SK-N-MC (cell line): ENCODE measurements around the gene ADK.

Source experiments
- DNase-seq: peaks from one replicate; pipeline ENCODE4 v3.0.0-alpha.2; 2011; ENCODE audit warnings: low read depth, low spot score
- H3K27ac ChIP-seq: fragments of 200-600 bp; sonication (generic); 2 replicates; pipeline ENCODE4 v1.5.1; 2016; ENCODE audit warnings: mixed run types
- H3K36me3 ChIP-seq: fragments of 200-600 bp; sonication (generic); 2 replicates; pipeline ENCODE4 v1.6.1; 2017; ENCODE audit warnings: antibody characterized with exemption, low read length, mixed read lengths; ENCODE audit not compliant: insufficient read depth
- H3K4me3 ChIP-seq: fragments of 200-600 bp; sonication (generic); 2 replicates; pipeline ENCODE4 v1.5.1; 2016
- H3K9ac ChIP-seq: fragments of 200-600 bp; sonication (generic); 2 replicates; pipeline ENCODE4 v1.8.0; 2017; ENCODE audit warnings: mixed run types, mixed read lengths; ENCODE audit not compliant: insufficient read length
- H3K9me3 ChIP-seq: fragments of 200-600 bp; sonication (generic); 2 replicates; pipeline ENCODE4 v1.6.1; 2017; ENCODE audit warnings: low read depth, mild to moderate bottlenecking, antibody characterized with exemption, low read length, moderate library complexity, mixed read lengths
- EZH2 ChIP-seq: fragments of 200-600 bp; sonication (generic); IDR thresholded peaks from one replicate; pipeline ENCODE4 v1.6.1; 2017; ENCODE audit warnings: antibody characterized with exemption
- FOXP2 ChIP-seq: optimal IDR thresholded peaks from 2 replicates; pipeline ENCODE3; 2011; ENCODE audit warnings: mild to moderate bottlenecking, moderate library complexity; ENCODE audit not compliant: insufficient read depth; ENCODE audit errors: extremely low read length, control extremely low read depth
- POLR2AphosphoS5 ChIP-seq: IDR thresholded peaks from 2 replicates; pipeline ENCODE4 v1.6.1; 2012; ENCODE audit warnings: mild to moderate bottlenecking, low read depth, low read length, borderline replicate concordance

The ADK gene

DNA sequence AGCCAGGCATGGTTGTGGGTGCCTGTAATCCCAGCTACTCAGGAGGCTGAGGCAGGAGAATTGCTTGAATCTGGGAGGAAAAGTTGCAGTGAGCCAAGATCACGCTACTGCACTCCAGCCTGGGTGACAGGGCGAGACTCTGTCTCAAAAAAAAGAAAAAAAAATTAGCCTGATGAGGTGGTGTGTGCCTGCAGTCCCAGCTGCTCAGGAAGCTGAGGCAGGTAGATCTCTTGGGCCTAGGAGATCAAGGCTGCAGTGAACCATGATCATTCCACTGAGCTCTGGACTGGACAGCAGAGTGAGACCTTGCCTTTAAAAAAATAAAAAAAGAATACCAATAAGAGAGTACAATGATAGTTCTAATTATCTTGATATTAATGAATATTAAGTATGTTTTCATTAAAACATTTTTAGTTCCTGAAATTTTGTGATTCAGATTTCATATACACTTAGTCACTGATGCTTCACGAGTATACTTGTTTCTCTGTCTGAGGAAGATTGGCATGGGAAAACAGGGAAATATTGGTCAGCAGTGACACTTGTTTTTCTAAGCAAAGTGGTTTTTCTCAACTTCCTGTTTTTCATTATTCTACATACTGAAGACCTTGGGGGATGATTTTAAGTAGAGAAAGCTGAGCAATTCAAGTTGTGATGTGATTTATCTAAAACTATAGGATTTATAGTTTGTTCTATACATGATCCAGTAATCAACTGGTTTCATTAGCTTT lies 76.8 kb downstream of the ADK start:
- DNase-seq = no peak
- no peaks in the 10 kb centered on the region for H3K9me3 ChIP-seq
- no peaks in the 10 kb centered on the region for H3K36me3 ChIP-seq
- no peak overlapping the region for H3K9ac ChIP-seq
- H3K4me3 ChIP-seq = no peak overlapping the region
- no peak overlapping the region for H3K27ac ChIP-seq
- TF ChIP-seq EZH2 (no peak), POLR2AphosphoS5 (no peak), FOXP2 (no peak)

DNA sequence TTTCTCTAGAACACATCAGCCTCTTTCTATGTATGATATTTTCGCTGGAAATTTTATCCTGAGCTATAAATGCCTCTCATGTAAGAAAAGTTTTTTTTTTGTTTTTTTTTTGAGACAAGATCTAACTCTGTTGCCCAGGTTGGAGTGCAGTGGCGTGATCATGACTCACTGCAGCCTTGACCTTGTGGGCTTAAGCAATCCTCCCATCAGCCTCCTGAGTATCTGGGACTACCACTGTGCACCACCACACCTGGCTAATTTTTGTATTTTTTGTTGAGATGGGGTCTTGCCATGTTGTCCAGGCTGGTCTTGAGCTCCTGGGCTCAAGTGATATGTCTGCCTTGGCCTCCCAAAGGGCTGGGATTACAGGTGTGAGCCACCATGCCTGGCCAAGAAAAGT lies 80.4 kb downstream of the ADK start:
- no peak for TF ChIP-seq FOXP2
- no peak for TF ChIP-seq POLR2AphosphoS5
- TF ChIP-seq EZH2 = no peak

DNA sequence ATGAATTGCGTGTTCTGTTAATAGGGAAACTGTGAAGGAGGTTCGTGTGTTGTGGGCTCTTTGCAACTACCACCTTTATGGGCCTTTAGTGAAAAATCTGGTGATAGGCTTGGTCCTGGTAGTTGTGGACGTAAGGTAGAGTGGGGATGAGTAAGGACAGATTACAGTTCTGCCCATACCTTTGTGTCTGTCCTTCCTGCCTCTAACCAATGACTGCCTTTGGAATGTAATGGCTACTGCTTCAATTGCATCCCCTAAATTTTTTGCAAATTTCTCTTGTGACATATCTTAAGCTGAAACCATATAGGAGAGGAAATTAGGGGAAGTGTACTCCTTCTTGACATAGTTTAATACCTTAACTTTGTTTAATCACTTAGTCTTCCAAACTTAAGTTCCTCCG lies 82.3 kb downstream of the ADK start:
- TF ChIP-seq EZH2 (no peak), POLR2AphosphoS5 (no peak), FOXP2 (no peak)

More for the DNA sequence above, 80.4 kb downstream of the ADK start:
- no peaks in the 10 kb centered on the region for H3K36me3 ChIP-seq
- DNase-seq = no peak
- H3K9me3 ChIP-seq = no peaks in the 10 kb centered on the region
- H3K4me3 ChIP-seq = no peak overlapping the region
- H3K9ac ChIP-seq = no peak overlapping the region
- no peak overlapping the region for H3K27ac ChIP-seq

DNA sequence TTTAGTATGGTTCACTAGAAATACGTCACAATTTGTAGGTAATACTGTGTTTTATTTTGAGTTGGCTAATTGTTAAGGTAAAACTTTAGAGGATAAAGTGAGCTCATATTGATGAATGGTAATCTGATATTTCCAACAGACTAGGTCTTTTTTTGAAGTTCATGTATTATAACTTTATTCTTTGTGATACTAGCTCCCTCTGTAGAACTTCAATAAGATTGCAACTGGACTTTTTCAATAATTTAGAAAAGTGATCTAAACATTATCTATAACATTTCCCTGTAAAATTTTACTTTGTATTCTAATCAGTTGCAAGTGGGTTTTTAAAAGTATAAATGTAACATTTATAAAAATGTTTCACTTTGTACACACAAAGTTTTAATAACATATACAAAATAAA lies 83.5 kb downstream of the ADK start:
- no peak overlapping the region for H3K9ac ChIP-seq
- TF ChIP-seq EZH2 (no peak), POLR2AphosphoS5 (no peak), FOXP2 (no peak)
- H3K27ac ChIP-seq = no peak overlapping the region
- no peak overlapping the region for H3K4me3 ChIP-seq
- H3K36me3 ChIP-seq = no peaks in the 10 kb centered on the region
- no peaks in the 10 kb centered on the region for H3K9me3 ChIP-seq
- DNase-seq = no peak

More for the DNA sequence above, 82.3 kb downstream of the ADK start:
- no peak overlapping the region for H3K4me3 ChIP-seq
- H3K36me3 ChIP-seq = no peaks in the 10 kb centered on the region
- no peak overlapping the region for H3K27ac ChIP-seq
- no peak overlapping the region for H3K9ac ChIP-seq
- H3K9me3 ChIP-seq = no peaks in the 10 kb centered on the region
- no peak for DNase-seq

DNA sequence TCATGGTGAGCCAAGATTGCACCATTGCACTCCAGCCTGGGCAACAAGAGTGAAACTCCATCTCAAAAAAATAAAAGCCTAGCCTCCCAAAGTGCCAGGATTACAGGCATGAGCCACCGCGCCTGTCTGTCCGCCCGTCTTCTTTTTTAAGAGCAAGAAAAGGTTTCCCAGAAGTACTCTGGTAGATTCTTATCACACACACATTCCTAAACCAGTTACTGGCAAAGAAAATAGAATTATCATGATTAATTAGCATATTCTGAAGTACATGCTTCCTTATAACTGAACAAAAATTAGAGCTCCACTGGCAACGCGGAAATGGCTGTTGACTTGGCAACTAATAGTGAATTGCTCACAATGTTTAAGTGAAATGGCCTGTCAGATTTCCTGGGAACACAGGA lies 87.0 kb downstream of the ADK start:
- TF ChIP-seq FOXP2 (no peak), EZH2 (no peak), POLR2AphosphoS5 (no peak)
- 0 out of 2 replicates have a peak overlapping the region, but pooled peaks have one; percentile 28 for H3K4me3 ChIP-seq
- H3K27ac ChIP-seq = no peak overlapping the region
- H3K36me3 ChIP-seq = no peaks in the 10 kb centered on the region
- no peak overlapping the region for H3K9ac ChIP-seq
- DNase-seq = peak; percentile 72
- no peaks in the 10 kb centered on the region for H3K9me3 ChIP-seq

DNA sequence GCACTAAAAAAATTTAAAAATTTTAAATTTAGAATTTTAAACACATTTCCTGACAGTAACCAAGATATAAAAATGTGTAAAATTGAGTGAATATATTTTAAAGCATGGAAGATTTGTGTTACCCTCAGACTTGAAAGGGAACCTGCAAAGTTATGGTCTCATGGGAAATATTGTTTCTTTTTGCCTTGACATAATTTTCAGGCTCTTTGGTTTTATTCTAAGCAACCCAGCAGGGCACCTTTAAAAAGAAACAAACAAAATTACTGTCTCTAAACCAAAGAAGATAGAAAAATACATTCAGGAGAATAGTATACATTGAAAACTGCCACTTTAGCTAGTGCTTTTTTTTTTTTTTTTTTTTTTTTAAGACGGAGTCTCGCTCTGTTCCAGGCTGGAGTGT lies 87.5 kb downstream of the ADK start:
- no peak for DNase-seq
- 0 out of 2 replicates have a peak overlapping the region, but pooled peaks have one; percentile 28 for H3K4me3 ChIP-seq
- no peaks in the 10 kb centered on the region for H3K9me3 ChIP-seq
- H3K27ac ChIP-seq = no peak overlapping the region
- H3K36me3 ChIP-seq = no peaks in the 10 kb centered on the region
- TF ChIP-seq POLR2AphosphoS5 (no peak), FOXP2 (no peak), EZH2 (no peak)
- no peak overlapping the region for H3K9ac ChIP-seq

DNA sequence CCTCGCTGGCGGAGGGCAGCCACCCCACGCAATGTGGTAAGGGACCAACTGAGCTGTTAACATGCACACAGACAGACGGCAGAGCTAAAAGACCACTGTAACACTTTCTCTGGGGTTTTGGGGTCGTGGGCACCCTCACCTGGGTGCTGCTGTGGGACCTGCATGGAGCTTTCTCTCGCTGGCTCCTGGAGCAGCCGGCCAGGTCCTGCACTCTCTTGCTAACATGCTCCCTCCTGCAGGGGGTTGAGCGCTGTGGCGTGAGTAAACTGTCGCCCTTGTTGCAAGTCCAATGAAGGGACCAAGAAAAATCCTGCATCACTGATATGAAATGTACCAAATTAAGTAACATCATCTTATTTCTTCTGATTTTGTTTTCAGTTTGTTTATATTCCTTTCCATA lies 92.0 kb downstream of the ADK start:
- H3K36me3 ChIP-seq = no peaks in the 10 kb centered on the region
- no peak overlapping the region for H3K9ac ChIP-seq
- no peak for DNase-seq
- TF ChIP-seq FOXP2 (no peak), EZH2 (no peak), POLR2AphosphoS5 (no peak)
- H3K27ac ChIP-seq = no peak overlapping the region
- H3K4me3 ChIP-seq = no peak overlapping the region
- no peaks in the 10 kb centered on the region for H3K9me3 ChIP-seq

DNA sequence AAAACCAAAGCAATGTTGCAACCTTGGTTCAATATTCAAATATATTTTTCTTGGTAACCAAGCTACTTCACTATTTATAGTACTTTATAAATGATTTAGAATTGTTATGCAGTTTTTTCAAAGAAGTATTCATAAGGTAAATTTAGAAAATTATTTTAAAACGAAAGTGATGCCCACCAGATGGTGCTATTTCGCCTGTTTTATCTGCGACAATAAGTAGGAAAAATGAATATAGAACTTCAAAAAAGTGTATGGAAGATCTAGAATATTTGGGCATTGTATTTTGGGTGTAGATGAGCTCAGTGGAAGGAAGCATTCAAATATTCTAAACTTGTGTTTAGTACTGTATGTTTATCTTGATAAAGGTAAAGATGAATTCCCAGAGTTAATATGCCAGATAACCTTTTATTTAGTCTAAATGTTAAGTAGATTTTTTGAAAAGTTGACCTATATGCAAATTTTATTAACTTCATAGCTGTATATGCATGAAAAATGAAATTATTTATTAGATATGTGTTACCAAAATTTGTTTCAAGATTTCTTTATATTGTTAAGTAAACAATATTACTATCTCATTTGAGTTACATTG lies 93.2 kb downstream of the ADK start:
- Histone ChIP-seq H3K9ac (no peak overlapping the region), H3K9me3 (no peaks in the 10 kb centered on the region), H3K27ac (no peak overlapping the region), H3K4me3 (no peak overlapping the region), H3K36me3 (no peaks in the 10 kb centered on the region)
- TF ChIP-seq POLR2AphosphoS5 (no peak), FOXP2 (no peak), EZH2 (no peak)
- DNase-seq = no peak

DNA sequence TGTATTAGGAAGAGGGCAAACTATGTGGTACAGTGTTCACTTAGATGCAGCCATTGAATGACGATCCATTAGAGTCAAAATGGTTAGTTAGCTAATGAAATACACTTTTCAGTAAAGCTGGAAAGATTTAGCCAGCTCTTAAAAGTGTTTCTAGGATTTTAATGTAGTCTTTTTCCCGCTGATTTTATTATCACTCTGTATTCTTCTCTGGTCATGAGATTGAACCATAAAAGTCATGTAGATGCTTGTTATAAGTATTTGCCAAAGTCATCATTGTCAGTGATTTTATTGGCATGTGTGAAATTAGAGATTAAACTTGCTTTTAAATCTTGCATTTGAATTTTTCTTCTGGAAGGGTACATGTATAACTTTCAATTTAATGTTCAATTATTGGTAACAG lies 93.8 kb downstream of the ADK start:
- no peak for TF ChIP-seq FOXP2
- TF ChIP-seq EZH2 = no peak
- TF ChIP-seq POLR2AphosphoS5 = no peak
- no peak for DNase-seq
- H3K9me3 ChIP-seq = no peaks in the 10 kb centered on the region
- H3K4me3 ChIP-seq = no peak overlapping the region
- no peak overlapping the region for H3K27ac ChIP-seq
- H3K36me3 ChIP-seq = no peaks in the 10 kb centered on the region
- H3K9ac ChIP-seq = no peak overlapping the region
